GM18951 (cell line): ENCODE data around the gene SBF1.

ENCODE experiments used
- POLR2A ChIP-seq: IDR thresholded peaks from 4 replicates; pipeline ENCODE4 v1.6.1; 2011; ENCODE audit warnings: mild to moderate bottlenecking; ENCODE audit not compliant: insufficient read length, insufficient read depth; ENCODE audit errors: extremely low read depth
- in situ Hi-C: fragments of 300-500 bp; cut with MboI; formaldehyde crosslinking; loops from one replicate; pipeline ENCODE4 v1.12.0; 2022; ENCODE audit warnings: low sequenced_read_pairs, mixed read lengths, inconsistent platforms; ENCODE audit not compliant: unreplicated experiment

SBF1 gene

GRCh38 chr22:50473855-50474671 is 772 bp downstream of the SBF1 start:
- no peak for TF ChIP-seq POLR2A
- in situ Hi-C loops: no loop called here

- TF ChIP-seq POLR2A: no peak
- in situ Hi-C loops: no loop called here
These were observed 1.7 kb downstream of the SBF1 start for GRCh38 chr22:50473088-50473487.

DNA sequence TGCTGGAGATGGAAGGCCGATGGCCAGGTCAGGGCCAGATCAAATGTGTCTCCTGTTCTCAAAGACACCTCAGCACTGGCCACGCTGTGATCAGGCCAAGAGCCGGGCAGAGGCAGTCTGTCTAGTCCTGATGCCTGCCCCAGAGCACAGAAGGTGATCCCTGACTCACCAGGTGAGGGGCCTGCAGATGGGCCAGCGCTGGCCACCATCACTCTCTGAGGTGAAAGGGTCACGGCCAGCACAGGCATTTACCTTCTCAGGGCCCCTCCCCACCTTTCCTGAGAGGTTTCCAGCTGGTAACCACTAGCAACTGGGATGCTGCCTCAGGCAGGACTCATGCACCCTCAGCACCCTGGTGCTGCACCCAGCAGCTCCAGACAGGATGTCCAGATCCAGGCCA is 2.9 kb downstream of the SBF1 start:
- no peak for TF ChIP-seq POLR2A
- in situ Hi-C loops: no loop called here

GRCh38 chr22:50471197-50471847 is 3.5 kb downstream of the SBF1 start:
- TF ChIP-seq POLR2A: no peak
- in situ Hi-C loops: no loop called here

DNA sequence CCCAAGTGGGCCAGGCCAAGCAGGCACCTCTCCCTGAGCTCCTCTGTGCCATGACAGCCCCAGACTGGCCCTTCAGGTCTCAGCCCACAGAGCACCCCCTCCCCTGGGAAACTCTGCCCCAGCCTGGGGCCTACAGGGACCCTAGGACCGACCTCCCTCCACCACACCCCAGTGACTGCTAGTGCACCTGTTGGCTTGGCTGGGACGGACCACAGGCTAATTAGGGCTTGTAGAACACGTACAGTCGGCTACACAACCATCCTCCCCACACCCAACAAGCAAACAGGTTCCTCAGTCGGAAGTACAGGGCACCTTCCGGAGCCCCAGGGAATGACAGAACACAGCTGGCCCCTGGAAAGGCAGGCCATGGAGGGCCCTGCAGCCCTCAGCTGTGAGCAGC is 4.3 kb downstream of the SBF1 start:
- in situ Hi-C loops: no loop called here
- TF ChIP-seq POLR2A: no peak

GRCh38 chr22:50469377-50470305 is 5.2 kb downstream of the SBF1 start:
- peak; percentile 61 for TF ChIP-seq POLR2A
- in situ Hi-C loops: no loop called here

- in situ Hi-C loops: no loop called here
- no peak for TF ChIP-seq POLR2A
These were observed 6.2 kb downstream of the SBF1 start for GRCh38 chr22:50468626-50469025.

- in situ Hi-C loops: no loop called here
- TF ChIP-seq POLR2A: no peak
These were observed 6.9 kb downstream of the SBF1 start for GRCh38 chr22:50467773-50468440.

GRCh38 chr22:50467341-50467740 is 7.5 kb downstream of the SBF1 start:
- no peak for TF ChIP-seq POLR2A
- in situ Hi-C loops: no loop called here

DNA sequence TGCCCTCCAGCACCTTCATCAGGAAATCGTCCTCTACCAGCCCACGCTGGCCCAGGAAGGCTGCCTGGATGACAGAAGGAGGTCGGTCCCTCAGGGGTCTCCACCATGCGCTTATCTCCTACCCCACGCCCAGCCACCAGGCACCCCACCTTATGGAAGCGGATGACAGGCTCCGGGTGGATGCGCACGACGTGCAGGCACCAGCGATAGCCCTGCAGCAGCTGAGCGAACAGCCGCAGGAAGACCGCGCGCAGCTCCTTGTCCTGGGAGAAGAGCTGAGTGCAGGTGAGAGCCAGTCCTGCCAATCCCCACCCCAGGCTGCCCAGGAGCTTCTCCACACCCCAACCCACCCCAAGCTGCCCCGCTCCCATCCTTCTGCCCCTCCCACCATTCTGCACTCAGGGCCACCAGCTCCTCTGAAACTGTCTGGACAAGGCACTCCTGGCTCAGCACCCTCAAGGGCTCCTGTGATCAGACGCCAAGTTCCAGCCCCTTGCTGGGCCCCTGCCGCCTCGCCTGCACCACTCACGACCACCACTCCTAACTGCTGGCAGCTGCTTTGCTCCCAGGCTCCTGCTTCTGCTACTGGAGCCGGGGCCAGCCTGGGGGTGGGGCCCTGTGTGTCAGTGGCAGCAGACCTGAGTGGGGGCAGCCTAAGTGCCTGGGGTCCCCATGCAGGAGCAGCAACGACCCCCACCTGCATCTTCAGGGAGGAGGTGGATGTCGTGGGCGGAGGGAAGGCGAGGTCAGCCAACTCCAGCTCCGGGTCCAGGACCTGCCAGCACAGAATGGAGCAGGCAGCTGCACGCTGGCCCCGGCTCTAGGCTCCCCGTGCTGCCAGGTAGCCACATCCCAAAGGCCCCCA is 9.5 kb downstream of the SBF1 start:
- in situ Hi-C loops: no loop called here
- TF ChIP-seq POLR2A: no peak

- TF ChIP-seq POLR2A: no peak
- in situ Hi-C loops: no loop called here
These were observed 10.4 kb downstream of the SBF1 start for GRCh38 chr22:50464451-50464850.

- TF ChIP-seq POLR2A: no peak
- in situ Hi-C loops: no loop called here
These were observed 11.5 kb downstream of the SBF1 start for GRCh38 chr22:50463188-50463900.
